ENCODE results near the gene KMT2C. TPM values are rescaled to one million over a fixed set of nuclear protein-coding genes. Genes with fewer than 3 reads are reported as not detected.
"Not testable (repeated sequence)": the region's sequence is repeated elsewhere in the genome, so short reads cannot be mapped to it uniquely, and the experiment has no call there.

KMT2C gene
- total and polyA plus RNA-seq, 2 experiments from 2014 or later: 21.9 to 47.7 TPM

DNA sequence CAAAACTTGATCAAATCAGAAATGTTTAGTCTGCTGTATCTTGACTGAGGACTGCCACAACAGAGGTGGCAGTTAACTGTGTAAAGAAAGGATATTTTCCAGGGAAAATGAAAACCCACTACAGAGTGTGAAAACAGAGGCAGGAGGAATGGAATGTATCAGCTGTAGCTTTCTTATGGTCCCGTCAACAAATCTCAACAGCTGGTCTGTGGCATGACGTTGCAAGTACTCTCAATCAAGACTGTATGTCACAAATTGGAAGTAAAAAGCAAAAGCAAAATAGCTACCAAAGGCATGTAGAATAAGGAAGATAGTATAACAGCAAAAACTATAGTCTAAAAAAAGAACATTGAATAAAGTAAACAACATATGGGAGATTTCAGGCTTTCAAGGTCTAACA, 123.5 kb downstream of the KMT2C start:
- WGBS (ENCODE audit: low lambda C conversion rate, missing lambda C conversion rate): 71% methylated on average over 2 of the region's 2 CpGs
- Histone ChIP-seq H3K36me3 (replicated peaks; ENCODE audit: insufficient read depth, low read depth) (peaks cover 3% of the 10 kb centered on the region), H3K27ac (no peak overlapping the region), H3K9me3 (ENCODE audit: low read depth) (no peaks in the 10 kb centered on the region), H3K4me3 (no peak overlapping the region), H4K20me1 (ENCODE audit: insufficient read depth, poor library complexity, severe bottlenecking) (peaks cover 10% of the 10 kb centered on the region), H2AFZ (no peak overlapping the region), H3K79me2 (peaks cover 31% of the 10 kb centered on the region), H3K4me2 (no peak overlapping the region), H3K9me2 (replicated peaks; ENCODE audit: insufficient read depth) (no peaks in the 10 kb centered on the region), H3K4me1 (ENCODE audit: insufficient read depth) (peaks cover 8% of the 10 kb centered on the region), H3K27me3 (no peaks in the 10 kb centered on the region)
- TF ChIP-seq EZH2phosphoT487 (IDR thresholded peaks at IDR 0.05; ENCODE audit: low read depth, severe bottlenecking, unreplicated experiment) (no peak), EZH2 (IDR thresholded peaks at IDR 0.05; ENCODE audit: borderline replicate concordance) (no peak)
- TF ChIP-seq, protein P1, sequence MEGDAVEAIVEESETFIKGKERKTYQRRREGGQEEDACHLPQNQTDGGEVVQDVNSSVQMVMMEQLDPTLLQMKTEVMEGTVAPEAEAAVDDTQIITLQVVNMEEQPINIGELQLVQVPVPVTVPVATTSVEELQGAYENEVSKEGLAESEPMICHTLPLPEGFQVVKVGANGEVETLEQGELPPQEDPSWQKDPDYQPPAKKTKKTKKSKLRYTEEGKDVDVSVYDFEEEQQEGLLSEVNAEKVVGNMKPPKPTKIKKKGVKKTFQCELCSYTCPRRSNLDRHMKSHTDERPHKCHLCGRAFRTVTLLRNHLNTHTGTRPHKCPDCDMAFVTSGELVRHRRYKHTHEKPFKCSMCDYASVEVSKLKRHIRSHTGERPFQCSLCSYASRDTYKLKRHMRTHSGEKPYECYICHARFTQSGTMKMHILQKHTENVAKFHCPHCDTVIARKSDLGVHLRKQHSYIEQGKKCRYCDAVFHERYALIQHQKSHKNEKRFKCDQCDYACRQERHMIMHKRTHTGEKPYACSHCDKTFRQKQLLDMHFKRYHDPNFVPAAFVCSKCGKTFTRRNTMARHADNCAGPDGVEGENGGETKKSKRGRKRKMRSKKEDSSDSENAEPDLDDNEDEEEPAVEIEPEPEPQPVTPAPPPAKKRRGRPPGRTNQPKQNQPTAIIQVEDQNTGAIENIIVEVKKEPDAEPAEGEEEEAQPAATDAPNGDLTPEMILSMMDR (IDR thresholded peaks at IDR 0.05; ENCODE audit: poor library complexity): no peak
- no peak for DNase-seq (ENCODE audit: low spot score)

DNA sequence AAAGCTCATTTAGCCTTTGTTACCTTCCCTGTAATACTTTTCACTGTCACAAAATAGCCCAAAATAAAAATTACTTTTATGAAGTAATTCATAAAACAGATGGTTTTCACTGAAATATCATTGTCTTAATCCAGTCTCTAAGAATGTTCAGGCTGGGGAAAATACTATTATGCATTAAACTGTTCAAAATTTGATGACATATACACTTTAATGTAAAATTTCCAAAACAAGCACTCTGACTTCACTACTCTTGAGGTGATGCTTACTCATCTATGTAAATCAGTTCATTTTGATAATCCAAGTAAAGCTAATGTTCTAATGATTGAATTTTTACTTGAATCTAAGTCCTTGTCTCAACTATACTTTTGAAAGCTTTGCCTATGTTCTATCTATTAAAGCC, 127.9 kb downstream of the KMT2C start:
- no peak overlapping the region for H2AFZ ChIP-seq
- no peak for TF ChIP-seq EZH2 (IDR thresholded peaks at IDR 0.05; ENCODE audit: borderline replicate concordance)
- TF ChIP-seq, protein P1 (IDR thresholded peaks at IDR 0.05; ENCODE audit: poor library complexity): no peak
- TF ChIP-seq EZH2phosphoT487 (IDR thresholded peaks at IDR 0.05; ENCODE audit: low read depth, severe bottlenecking, unreplicated experiment): no peak
- H3K27me3 ChIP-seq: no peaks in the 10 kb centered on the region
- no peaks in the 10 kb centered on the region for H3K9me2 ChIP-seq (replicated peaks; ENCODE audit: insufficient read depth)
- H3K4me2 ChIP-seq: no peak overlapping the region
- H3K4me1 ChIP-seq (ENCODE audit: insufficient read depth): no peaks in the 10 kb centered on the region
- H3K4me3 ChIP-seq: no peak overlapping the region
- H3K79me2 ChIP-seq: peaks cover 12% of the 10 kb centered on the region
- DNase-seq (ENCODE audit: low spot score): no peak
- H3K36me3 ChIP-seq (replicated peaks; ENCODE audit: insufficient read depth, low read depth): peaks cover 3% of the 10 kb centered on the region
- no peaks in the 10 kb centered on the region for H3K9me3 ChIP-seq (ENCODE audit: low read depth)
- no peak overlapping the region for H3K27ac ChIP-seq
- no peaks in the 10 kb centered on the region for H4K20me1 ChIP-seq (ENCODE audit: insufficient read depth, poor library complexity, severe bottlenecking)

DNA sequence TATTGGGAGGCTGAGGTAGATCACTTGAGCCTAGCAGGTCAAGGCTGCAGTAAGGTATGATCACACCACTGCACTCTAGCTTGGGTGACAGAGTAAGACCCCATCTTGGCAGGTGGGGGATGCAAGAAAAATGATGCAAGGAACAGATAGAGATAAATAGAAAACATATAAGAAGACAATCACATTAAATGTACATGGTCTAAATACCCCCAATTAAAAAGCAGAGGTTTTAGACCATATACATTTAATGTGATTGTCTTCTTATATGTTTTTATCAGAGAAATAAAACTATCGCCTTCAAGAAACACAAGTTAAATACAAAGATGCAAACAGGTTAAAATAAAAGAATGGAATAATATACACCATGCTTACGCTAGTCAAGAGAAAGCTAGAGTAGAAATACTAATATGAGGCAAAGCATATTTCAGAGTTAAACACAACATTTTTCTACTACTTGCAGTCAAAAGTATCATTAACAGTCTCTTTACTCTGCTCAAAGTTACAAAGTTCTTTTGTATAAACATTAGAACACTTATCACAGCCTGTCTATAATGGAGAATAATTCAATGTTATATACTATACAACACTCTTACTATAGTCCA, 136.2 kb downstream of the KMT2C start:
- H4K20me1 ChIP-seq (ENCODE audit: insufficient read depth, poor library complexity, severe bottlenecking); H3K9me2 ChIP-seq (replicated peaks; ENCODE audit: insufficient read depth); H3K9me3 ChIP-seq (ENCODE audit: low read depth); H3K36me3 ChIP-seq (replicated peaks; ENCODE audit: insufficient read depth, low read depth); DNase-seq (ENCODE audit: low spot score); H3K27me3 ChIP-seq; H3K4me2 ChIP-seq; H3K27ac ChIP-seq; H3K4me3 ChIP-seq; H2AFZ ChIP-seq; H3K4me1 ChIP-seq (ENCODE audit: insufficient read depth): not testable (repeated sequence)
- 100% methylated on average over 2 of the region's 2 CpGs for WGBS (ENCODE audit: low lambda C conversion rate, missing lambda C conversion rate)
- peaks cover 11% of the 10 kb centered on the region for H3K79me2 ChIP-seq

DNA sequence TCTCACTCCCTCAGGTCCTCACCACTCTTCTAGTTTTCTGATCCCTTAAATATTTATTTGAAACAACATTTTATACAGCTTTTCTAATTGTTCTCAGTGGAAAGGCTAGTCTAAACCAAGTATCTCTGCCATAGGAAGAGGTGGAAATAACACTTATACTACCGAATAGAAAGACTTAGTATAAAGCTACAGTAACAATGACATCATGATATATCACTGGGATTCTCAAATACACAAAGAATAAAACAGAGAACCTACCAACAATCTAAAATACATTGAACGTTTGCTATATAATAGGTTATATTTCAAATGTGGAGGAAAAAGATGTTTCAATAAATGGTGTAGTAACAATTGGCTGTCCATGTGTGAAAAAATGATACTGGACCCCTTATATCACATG, 142.9 kb downstream of the KMT2C start:
- no peak for DNase-seq (ENCODE audit: low spot score)
- H3K27ac ChIP-seq: no peak overlapping the region
- H3K9me2 ChIP-seq (replicated peaks; ENCODE audit: insufficient read depth): no peaks in the 10 kb centered on the region
- H3K4me3 ChIP-seq: no peak overlapping the region
- no peak overlapping the region for H2AFZ ChIP-seq
- 91% methylated on average over 2 of the region's 2 CpGs for WGBS (ENCODE audit: low lambda C conversion rate, missing lambda C conversion rate)
- no peak for TF ChIP-seq EZH2phosphoT487 (IDR thresholded peaks at IDR 0.05; ENCODE audit: low read depth, severe bottlenecking, unreplicated experiment)
- no peak overlapping the region for H3K4me2 ChIP-seq
- peaks cover 8% of the 10 kb centered on the region for H3K79me2 ChIP-seq
- H3K27me3 ChIP-seq: no peaks in the 10 kb centered on the region
- H4K20me1 ChIP-seq (ENCODE audit: insufficient read depth, poor library complexity, severe bottlenecking): no peaks in the 10 kb centered on the region
- H3K9me3 ChIP-seq (ENCODE audit: low read depth): peaks cover 10% of the 10 kb centered on the region
- H3K4me1 ChIP-seq (ENCODE audit: insufficient read depth): no peaks in the 10 kb centered on the region
- H3K36me3 ChIP-seq (replicated peaks; ENCODE audit: insufficient read depth, low read depth): no peaks in the 10 kb centered on the region

DNA sequence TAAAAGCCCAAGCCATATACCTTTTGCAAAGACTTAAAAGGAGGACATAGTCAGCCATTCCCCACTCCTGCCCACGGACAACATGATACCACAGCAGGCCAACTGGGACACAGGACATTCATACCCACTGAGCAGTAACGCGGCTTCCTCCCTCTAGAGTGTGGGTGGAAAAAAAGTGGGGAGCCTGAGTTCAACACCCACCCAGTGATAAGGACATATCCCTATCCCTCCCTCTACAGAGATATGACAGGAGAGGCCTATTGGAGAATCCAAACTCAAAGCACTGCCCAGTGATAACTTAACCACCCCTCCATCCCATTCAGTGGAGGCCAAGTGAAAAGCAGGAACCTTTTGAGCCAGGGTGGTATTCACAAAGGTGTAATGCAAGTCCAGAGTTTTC, 148.8 kb downstream of the KMT2C start:
- not testable (repeated sequence) for H3K4me2 ChIP-seq

DNA sequence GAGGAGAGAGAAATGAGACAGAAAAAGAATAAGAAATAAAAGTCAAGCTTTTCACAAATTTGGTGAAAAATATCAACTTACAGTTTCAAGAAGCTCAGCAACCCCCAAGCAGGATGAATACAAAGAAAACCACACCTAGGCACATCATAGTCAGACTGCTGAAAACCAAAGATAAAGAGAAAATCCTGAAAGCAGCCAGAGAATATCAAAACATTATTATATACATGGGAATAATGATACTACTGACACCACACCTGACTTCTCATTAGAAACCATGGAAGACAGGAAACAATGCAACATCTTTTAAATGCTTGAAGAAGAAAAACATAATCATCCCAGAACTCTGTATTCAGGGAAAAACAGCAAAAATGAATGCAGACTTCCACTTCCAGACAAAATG, 149.6 kb downstream of the KMT2C start:
- H3K27ac ChIP-seq; H2AFZ ChIP-seq; H3K27me3 ChIP-seq; H3K4me2 ChIP-seq; H3K4me1 ChIP-seq (ENCODE audit: insufficient read depth); H3K79me2 ChIP-seq; DNase-seq (ENCODE audit: low spot score); H4K20me1 ChIP-seq (ENCODE audit: insufficient read depth, poor library complexity, severe bottlenecking); H3K4me3 ChIP-seq; H3K36me3 ChIP-seq (replicated peaks; ENCODE audit: insufficient read depth, low read depth); H3K9me2 ChIP-seq (replicated peaks; ENCODE audit: insufficient read depth): not testable (repeated sequence)
- H3K9me3 ChIP-seq (ENCODE audit: low read depth): peaks cover 10% of the 10 kb centered on the region

More for the DNA sequence above, 148.8 kb downstream of the KMT2C start:
- peaks cover 10% of the 10 kb centered on the region for H3K9me3 ChIP-seq (ENCODE audit: low read depth)
- not testable (repeated sequence) for H3K27ac ChIP-seq; H3K4me1 ChIP-seq (ENCODE audit: insufficient read depth); H4K20me1 ChIP-seq (ENCODE audit: insufficient read depth, poor library complexity, severe bottlenecking); H3K79me2 ChIP-seq; DNase-seq (ENCODE audit: low spot score); H3K36me3 ChIP-seq (replicated peaks; ENCODE audit: insufficient read depth, low read depth); H3K4me3 ChIP-seq; H3K9me2 ChIP-seq (replicated peaks; ENCODE audit: insufficient read depth); H3K27me3 ChIP-seq; H2AFZ ChIP-seq
- 98% methylated on average over 3 of the region's 3 CpGs for WGBS (ENCODE audit: low lambda C conversion rate, missing lambda C conversion rate)

DNA sequence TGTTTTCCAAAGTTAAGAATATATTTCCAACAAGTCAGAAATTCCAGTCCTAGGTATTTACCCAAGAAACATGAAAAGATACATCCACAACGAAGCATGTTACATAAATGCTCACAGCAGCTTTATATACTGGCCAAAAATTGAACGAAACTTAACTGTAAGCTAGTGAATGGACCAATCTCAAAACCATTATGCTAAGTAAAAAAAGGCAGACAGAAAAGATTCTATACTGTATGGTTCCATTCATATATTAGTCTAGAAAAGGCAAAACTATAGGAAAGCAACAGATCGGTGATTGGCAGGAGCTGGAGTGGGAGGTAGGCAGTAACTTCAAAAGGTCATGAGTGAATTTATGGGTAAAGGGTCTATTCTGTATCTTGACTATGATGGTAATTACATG, 150.8 kb downstream of the KMT2C start:
- peaks cover 10% of the 10 kb centered on the region for H3K9me3 ChIP-seq (ENCODE audit: low read depth)
- H3K36me3 ChIP-seq (replicated peaks; ENCODE audit: insufficient read depth, low read depth); H3K9me2 ChIP-seq (replicated peaks; ENCODE audit: insufficient read depth); DNase-seq (ENCODE audit: low spot score); H3K4me2 ChIP-seq; H4K20me1 ChIP-seq (ENCODE audit: insufficient read depth, poor library complexity, severe bottlenecking); H3K4me1 ChIP-seq (ENCODE audit: insufficient read depth); H3K4me3 ChIP-seq; H3K27me3 ChIP-seq; H2AFZ ChIP-seq; H3K79me2 ChIP-seq; H3K27ac ChIP-seq: not testable (repeated sequence)
- WGBS (ENCODE audit: low lambda C conversion rate, missing lambda C conversion rate): 75% methylated on average over 3 of the region's 3 CpGs
